GM18873 (cell line): ENCODE measurements around the gene FANCE.
A peak's percentile ranks its signal among the peaks of the same experiment; 100 is the strongest.
"Not testable (repeated sequence)": the region's sequence is repeated elsewhere in the genome, so short reads cannot be mapped to it uniquely, and the experiment has no call there.

Source experiments
- ATAC-seq: cut with Tn5 transposase; IDR thresholded peaks from one replicate; pipeline ENCODE4 v1.9.1; 2021; ENCODE audit warnings: mild to moderate bottlenecking, moderate library complexity, moderate number of reproducible peaks; ENCODE audit not compliant: unreplicated experiment, low FRiP score

The FANCE gene

GRCh38 chr6:35429463-35429862 is 22.7 kb upstream of the FANCE start:
- ATAC-seq = no peak

DNA sequence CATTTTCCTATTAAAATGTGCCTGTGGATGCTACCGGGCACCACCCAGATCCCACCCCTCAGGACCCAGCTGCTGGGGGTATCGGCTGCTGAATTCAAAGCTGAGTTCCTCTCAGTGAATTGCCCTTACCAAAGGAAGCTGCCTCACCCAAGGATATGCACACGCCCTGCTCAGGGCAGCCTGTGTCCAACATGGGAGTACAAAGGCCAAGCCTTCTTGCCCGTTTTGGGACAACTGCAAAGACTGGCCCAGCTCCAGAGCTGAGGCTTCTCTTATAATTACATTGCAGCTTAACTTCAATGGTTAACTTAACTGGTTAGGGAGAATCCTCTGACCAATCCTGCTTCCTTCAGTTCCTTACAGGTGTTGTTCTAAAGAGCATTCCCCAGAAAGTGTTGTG is 19.8 kb upstream of the FANCE start:
- no peak for ATAC-seq

DNA sequence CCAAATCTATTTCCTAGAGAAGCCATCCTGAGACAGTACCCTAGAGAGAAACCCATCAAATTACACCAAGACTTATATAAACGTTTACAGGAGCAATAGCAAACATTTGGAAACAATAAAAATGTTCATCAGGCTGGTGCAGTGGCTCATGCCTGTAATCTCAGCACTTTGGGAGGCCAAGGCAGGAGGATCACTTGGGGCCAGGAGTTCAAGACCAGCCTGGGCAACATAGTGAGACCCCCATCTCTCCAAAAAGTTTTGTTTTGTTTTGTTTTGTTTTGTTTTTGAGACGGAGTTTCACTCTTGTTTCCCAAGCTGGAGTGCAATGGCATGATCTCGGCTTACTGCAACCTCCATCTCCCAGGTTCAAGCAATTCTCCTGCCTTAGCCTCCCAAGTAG is 19.4 kb upstream of the FANCE start:
- not testable (repeated sequence) for ATAC-seq

- no peak for ATAC-seq
Measured at GRCh38 chr6:35435074-35435837, 16.9 kb upstream of the FANCE start.

DNA sequence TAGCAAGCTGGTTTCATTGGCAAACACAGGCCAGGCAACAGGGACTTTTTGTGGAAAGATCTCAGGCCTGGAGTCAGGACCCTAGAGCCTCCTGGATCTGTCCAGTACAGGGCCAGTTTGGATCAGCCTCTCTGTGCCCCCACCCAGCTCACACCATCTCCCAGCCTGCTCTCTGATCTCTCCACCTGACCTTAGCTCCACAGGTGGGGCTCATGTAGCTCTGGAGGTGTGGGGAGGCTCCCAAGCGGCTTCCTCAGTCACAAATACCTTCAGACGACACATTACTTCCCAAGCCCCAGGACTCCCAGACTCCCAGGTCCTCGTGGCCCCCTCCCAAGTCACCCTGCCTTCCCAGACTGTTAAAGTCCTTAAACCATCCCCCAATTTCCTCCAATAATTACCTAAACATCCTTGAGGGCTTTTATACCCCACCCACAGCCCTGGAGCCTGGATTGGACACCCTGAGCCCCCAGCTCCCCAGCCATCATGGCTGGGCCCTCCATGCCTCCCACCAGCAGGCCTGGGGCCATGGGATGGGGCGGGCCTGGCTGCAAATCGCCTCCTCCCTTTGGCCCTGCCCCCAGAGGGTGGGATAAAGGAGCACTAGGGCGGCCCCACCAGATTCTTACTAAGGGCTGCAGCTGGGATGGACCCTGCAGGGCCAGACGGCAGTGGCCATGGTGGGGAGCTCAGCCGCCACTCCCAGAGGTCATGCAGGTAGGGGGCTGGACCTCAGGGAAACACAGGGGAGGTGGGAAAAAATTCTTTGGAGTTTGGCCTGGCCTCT is 15.9 kb upstream of the FANCE start:
- ATAC-seq = no peak

DNA sequence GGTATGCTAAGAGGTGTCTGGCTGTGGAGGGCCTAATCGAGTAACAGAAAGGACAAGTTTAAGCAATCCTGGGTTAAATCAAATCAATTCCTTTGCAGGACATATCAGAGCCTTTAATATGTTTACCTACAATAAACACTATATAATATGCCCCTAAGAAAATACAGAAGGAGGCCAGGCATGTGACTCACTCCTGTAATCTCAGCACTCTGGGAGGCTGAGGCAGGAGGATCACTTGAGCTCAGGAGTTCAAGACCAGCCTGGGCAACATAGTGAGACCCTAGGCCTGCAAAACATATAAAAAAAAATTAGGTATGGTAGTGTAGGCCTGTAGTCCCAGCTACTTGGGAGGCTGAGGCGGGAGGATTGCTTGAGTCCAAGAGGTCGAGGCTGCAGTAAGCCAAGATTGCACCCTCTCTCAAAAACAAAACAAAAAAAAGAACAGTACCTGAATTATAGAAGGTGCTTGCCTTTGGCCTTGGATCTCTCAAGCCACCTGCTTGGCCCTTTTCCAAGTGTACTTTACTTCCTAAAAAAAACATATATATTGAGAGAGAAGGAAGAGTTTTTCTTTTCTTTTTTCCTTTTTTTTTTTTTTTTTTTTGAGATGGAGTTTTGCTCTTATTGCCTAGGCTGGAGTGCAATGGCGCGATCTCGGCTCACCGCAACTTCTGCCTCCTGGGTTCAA is 13.6 kb upstream of the FANCE start:
- ATAC-seq = not testable (repeated sequence)

DNA sequence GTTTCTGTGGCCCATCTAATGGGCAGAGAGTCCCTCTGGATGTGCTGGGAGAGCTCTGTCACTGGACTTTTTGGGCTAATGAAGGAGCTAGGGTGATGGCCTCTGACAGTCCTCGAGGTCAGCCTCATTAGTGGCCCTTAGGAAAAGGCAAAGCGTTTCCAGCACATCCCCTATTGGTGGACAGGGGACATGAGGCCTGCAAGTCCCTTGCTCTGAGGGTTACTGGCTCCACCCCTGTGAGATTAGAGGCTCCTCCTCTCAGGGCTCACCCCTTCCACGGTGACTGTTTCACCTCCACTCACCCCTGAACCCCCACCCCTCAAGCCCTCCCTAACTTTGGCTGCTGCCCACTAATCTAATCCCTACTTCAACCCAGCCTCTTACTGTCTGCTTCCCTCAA is 12.8 kb upstream of the FANCE start:
- ATAC-seq = no peak

GRCh38 chr6:35441205-35441604 is 10.9 kb upstream of the FANCE start:
- ATAC-seq = no peak

- no peak for ATAC-seq
Measured at GRCh38 chr6:35441642-35442041, 10.5 kb upstream of the FANCE start.

DNA sequence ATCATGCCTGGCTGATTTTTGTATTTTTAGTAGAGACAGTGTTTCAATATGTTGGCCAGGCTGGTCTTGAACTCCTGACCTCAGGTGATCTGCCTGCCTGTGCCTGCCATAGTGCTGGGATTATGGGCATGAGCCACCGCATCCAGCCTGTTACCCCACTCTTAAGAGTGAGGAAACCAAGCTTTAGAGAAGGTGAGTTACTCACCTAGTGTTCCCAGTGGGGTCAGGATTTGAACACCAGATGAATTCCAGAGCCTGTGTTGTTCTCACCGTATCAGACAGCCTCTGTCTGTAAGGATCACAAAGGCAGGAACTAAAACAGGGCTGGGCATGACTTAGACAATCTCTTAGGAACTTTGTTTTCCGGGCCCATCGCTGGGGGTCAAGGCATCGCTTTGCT is 9.4 kb upstream of the FANCE start:
- no peak for ATAC-seq

DNA sequence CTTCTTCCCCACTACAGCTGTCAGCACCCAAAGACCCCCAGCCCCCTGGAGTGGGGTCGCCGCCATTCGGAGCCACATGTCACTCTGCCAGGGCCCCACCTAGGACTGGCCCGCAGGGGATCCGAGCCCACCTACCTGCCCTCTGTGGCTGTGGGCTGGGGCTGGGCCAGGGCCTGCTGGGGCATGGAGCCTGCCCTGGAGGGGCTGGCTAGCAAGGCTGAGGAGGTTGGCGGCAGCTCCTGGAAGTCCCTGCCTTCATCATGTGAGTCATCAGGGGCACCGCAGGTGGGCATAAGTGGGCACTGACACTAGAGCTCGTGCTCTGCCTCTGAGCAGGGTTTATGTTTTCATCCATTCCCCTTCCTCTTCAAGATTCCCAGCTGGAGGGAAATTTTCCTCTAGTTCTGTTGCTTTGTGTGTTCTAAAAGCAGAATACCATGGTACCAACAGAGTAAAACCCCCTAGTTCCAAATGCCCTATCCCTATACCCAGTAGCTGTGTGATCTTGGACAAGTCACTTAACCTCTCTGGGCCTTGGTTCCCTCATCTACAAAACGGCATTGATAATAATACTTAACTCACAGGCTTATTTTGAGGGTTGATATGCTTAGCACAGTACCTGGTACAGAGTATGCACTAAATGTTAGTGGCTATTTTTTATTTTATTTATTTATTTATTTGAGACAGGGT is 8.7 kb upstream of the FANCE start:
- no peak for ATAC-seq

DNA sequence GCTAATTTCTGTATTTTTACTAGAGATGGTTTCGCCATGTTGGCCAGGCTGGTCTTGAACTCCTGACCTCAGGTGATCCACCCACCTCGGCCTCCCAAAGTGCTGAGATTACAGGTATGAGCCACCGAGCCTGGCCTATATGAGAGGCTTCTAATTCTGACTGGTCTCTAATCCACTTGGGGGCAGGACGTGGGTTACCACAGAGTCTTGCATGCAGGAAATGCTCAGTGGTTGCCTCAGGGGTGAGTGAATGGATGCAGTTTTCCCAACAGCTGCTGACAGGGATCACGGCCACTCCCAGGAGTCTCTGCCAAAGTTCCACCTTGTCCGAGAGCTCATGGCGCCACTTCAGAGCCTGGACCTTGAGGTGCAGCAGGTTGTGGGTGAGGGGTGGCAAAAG is 6.4 kb upstream of the FANCE start:
- ATAC-seq = no peak

- ATAC-seq = no peak
Measured at GRCh38 chr6:35448191-35448590, 3.9 kb upstream of the FANCE start.

DNA sequence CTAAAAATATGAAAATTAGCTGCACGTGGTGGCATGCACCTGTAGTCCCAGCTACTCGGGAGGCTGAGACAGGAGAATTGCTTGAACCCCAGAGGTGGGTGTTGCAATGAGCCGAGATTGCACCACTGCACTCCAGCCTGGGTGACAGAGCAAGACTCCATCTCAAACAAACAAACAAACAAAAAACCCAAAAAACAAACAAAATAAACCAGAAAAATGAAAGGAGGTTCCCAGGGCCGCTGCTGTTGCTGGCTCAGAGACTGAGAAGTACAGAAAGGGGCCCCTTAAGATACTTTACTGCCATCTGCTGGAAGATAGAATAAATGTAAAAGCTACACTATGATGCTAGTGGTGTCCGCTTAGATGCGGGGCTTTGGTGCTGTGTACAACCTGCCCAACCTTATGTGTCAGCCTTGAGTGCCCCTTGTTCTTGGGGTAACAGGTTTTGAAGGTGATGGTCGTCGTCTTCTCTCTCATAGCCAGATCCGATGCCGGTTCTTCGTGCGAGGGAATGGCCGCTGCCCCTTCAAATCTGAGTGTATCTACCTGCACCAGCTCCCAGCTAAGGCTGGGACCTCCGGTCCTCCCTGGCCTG is 2.8 kb upstream of the FANCE start:
- peak; percentile 40 for ATAC-seq

GRCh38 chr6:35451354-35452182 is 570 bp upstream of the FANCE start:
- ATAC-seq = no peak

- no peak for ATAC-seq
Measured at GRCh38 chr6:35453236-35453635, 1.1 kb downstream of the FANCE start.

- no peak for ATAC-seq
Measured at GRCh38 chr6:35454391-35455110, 2.4 kb downstream of the FANCE start.

- ATAC-seq = no peak
Measured at GRCh38 chr6:35457907-35458306, 5.8 kb downstream of the FANCE start.

- ATAC-seq = no peak
Measured at GRCh38 chr6:35461270-35461669, 9.1 kb downstream of the FANCE start.
